Panc1 (cell line): ENCODE measurements around the gene PPP1R14C. TPM values are rescaled to one million over a fixed set of nuclear protein-coding genes. Genes with fewer than 3 reads are reported as not detected.

Source experiments
- ATAC-seq: fragments of 200-7000 bp; cut with Tn5 transposase; 2 replicates; pipeline ENCODE4 v1.9.1; 2020; ENCODE audit warnings: mild to moderate bottlenecking, moderate library complexity
- BruUV-seq: library from RNA; stranded (reverse); fragments of 400-500 nt; replicated peaks from 2 replicates; lab custom pipeline; 2021; lab: Mats Ljungman, UMichigan
- CTCF ChIA-PET: fragments of 300-600 bp; sonication (Branson Sonifier 250); formaldehyde crosslinking; loops from one replicate; lab custom pipeline; 2022; ENCODE audit warnings: antibody characterized with exemption; lab: Charles Lee
- POLR2A ChIA-PET: fragments of 300-600 bp; sonication (Branson Sonifier 250); formaldehyde crosslinking; loops from one replicate; lab custom pipeline; 2022; ENCODE audit warnings: antibody characterized with exemption; lab: Charles Lee
- DNase-seq: peaks from one replicate; pipeline ENCODE4 v3.0.0-alpha.2; 2010; ENCODE audit warnings: low read depth, low spot score
- H3K27ac ChIP-seq: 2 replicates; pipeline ENCODE4 v1.5.1; 2011; ENCODE audit warnings: mild to moderate bottlenecking, low read length, inconsistent platforms
- H3K27me3 ChIP-seq: fragments of 200-500 bp; sonication (Bioruptor generic); 2 replicates; pipeline ENCODE4 v1.6.0; 2014; ENCODE audit warnings: low read length, inconsistent platforms; ENCODE audit not compliant: control insufficient read depth, insufficient read depth
- H3K36me3 ChIP-seq: fragments of 200-500 bp; sonication (Bioruptor generic); 2 replicates; pipeline ENCODE4 v1.5.1; 2014; ENCODE audit warnings: inconsistent platforms, mild to moderate bottlenecking, low read length, moderate library complexity; ENCODE audit not compliant: control insufficient read depth, insufficient read depth
- H3K4me1 ChIP-seq: 2 replicates; pipeline ENCODE4 v1.5.1; 2011; ENCODE audit warnings: inconsistent platforms, mild to moderate bottlenecking, low read length, moderate library complexity; ENCODE audit not compliant: control insufficient read depth, insufficient read depth
- H3K4me3 ChIP-seq, 2 experiments: 2 replicates each; pipeline ENCODE4 v1.5.1; 2011 to 2012; ENCODE audit warnings: low read depth in 2 of 2, low read length in 2 of 2, mild to moderate bottlenecking in 2 of 2, inconsistent platforms in 1 of 2, moderate library complexity in 1 of 2
- H3K9me3 ChIP-seq: fragments of 200-500 bp; sonication (Bioruptor generic); 2 replicates; pipeline ENCODE4 v1.5.1; 2014; ENCODE audit warnings: low read depth, mild to moderate bottlenecking, inconsistent platforms, low read length, moderate library complexity; ENCODE audit not compliant: control insufficient read depth, insufficient read depth
- POLR2AphosphoS5 ChIP-seq: IDR thresholded peaks from 2 replicates; pipeline ENCODE4 v1.6.1; 2012; ENCODE audit warnings: mild to moderate bottlenecking, low read depth, low read length, moderate library complexity
- REST ChIP-seq, 2 experiments: IDR thresholded peaks; 2 replicates each; pipeline ENCODE4 v1.6.1; 2011 to 2012; ENCODE audit warnings: low read depth in 2 of 2, control low read depth in 1 of 2, low read length in 1 of 2, mild to moderate bottlenecking in 1 of 2, moderate library complexity in 1 of 2; ENCODE audit not compliant: insufficient read depth in 1 of 2
- SIN3A ChIP-seq: IDR thresholded peaks from 2 replicates; pipeline ENCODE4 v1.6.1; 2012; ENCODE audit warnings: low read depth, mild to moderate bottlenecking, low read length, moderate library complexity, borderline replicate concordance; ENCODE audit not compliant: insufficient read depth
- TCF7L2 ChIP-seq: IDR thresholded peaks from 2 replicates; pipeline ENCODE4 v1.6.1; 2011; ENCODE audit warnings: mild to moderate bottlenecking, low read depth, low read length, inconsistent platforms
- in situ Hi-C: cut with HindIII; loops from 2 replicates; pipeline ENCODE4 v1.10.0; 2016; ENCODE audit warnings: low sequenced_read_pairs, low pct_unique_long_range_greater_than_20kb
- intact Hi-C: fragments of 100-400 bp; cut with micrococcal nuclease; formaldehyde crosslinking; loops from one replicate; pipeline ENCODE4 v1.10.0; 2022; ENCODE audit not compliant: unreplicated experiment
- total RNA-seq: library from RNA; stranded (reverse); gene quantifications from one replicate; pipeline ENCODE4 v1.2.1, GENCODE V29; 2021; ENCODE audit not compliant: unreplicated experiment
- TF ChIP-seq, protein P1 (sequence below): fragments of 450-650 bp; IDR thresholded peaks from 2 replicates; pipeline ENCODE4 v1.5.1; 2017; ENCODE audit warnings: mild to moderate bottlenecking

PPP1R14C gene
- total RNA-seq, 1 experiment from 2014 or later, result not detected

DNA sequence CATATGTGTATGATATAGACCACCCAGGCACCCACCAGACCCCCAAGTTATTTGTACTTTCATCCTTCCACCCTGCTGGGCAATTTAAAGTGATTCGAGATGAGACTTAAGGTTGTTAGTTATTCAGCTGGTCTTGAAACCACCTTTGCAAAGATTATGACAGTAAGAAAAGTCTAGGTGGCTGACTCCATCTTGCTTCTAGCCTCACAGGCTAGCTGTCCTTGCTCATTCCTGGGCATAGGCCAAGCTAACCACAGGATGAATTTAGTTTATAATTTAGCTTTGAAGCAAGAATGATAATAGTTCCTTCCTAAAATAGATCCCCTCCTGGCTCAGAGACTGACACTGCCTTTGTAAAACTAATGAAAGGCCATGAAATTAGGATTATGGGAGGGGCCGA is 154.0 kb downstream of the PPP1R14C start:
- BruUV-seq, result no TSS peak
- POLR2A ChIA-PET, result no interaction called here
- intact Hi-C loops, result no loop called here

GRCh38 chr6:150297327-150298029 is 154.6 kb downstream of the PPP1R14C start:
- CTCF ChIA-PET, result no interaction called here
- peaks cover 11% of the 10 kb centered on the region for H3K9me3 ChIP-seq
- H3K4me1 ChIP-seq, result peaks cover 6% of the 10 kb centered on the region; the same call in 1 of the 2 replicates
- POLR2A ChIA-PET, result no interaction called here
- intact Hi-C loops, result no loop called here
- in situ Hi-C loops, result no loop called here
- ATAC-seq (no peak), DNase-seq (no peak)
- no peak overlapping the region for H3K27ac ChIP-seq
- no peaks in the 10 kb centered on the region for H3K36me3 ChIP-seq
- H3K27me3 ChIP-seq, result no peaks in the 10 kb centered on the region
- no peak overlapping the region for H3K4me3 ChIP-seq
- TF ChIP-seq, protein P1, sequence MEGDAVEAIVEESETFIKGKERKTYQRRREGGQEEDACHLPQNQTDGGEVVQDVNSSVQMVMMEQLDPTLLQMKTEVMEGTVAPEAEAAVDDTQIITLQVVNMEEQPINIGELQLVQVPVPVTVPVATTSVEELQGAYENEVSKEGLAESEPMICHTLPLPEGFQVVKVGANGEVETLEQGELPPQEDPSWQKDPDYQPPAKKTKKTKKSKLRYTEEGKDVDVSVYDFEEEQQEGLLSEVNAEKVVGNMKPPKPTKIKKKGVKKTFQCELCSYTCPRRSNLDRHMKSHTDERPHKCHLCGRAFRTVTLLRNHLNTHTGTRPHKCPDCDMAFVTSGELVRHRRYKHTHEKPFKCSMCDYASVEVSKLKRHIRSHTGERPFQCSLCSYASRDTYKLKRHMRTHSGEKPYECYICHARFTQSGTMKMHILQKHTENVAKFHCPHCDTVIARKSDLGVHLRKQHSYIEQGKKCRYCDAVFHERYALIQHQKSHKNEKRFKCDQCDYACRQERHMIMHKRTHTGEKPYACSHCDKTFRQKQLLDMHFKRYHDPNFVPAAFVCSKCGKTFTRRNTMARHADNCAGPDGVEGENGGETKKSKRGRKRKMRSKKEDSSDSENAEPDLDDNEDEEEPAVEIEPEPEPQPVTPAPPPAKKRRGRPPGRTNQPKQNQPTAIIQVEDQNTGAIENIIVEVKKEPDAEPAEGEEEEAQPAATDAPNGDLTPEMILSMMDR, result no peak
- no peak for TF ChIP-seq REST (IDR thresholded peaks at IDR 0.05; ENCODE audit: insufficient read depth in 1 of 2, low read depth in 2 of 2, low read length in 1 of 2)
- no peak for TF ChIP-seq TCF7L2
- no peak for TF ChIP-seq SIN3A
- no peak for TF ChIP-seq POLR2AphosphoS5
- BruUV-seq, result no TSS peak

More for the DNA sequence above, 154.0 kb downstream of the PPP1R14C start:
- CTCF ChIA-PET, result no interaction called here
- no peaks in the 10 kb centered on the region for H3K36me3 ChIP-seq
- H3K9me3 ChIP-seq, result peaks cover 11% of the 10 kb centered on the region
- in situ Hi-C loops, result no loop called here
- TF ChIP-seq POLR2AphosphoS5, result no peak
- TF ChIP-seq, protein P1, result no peak
- no peak for DNase-seq
- peaks cover 1% of the 10 kb centered on the region; the same call in 1 of the 2 replicates for H3K4me1 ChIP-seq
- no peak overlapping the region for H3K4me3 ChIP-seq
- no peak overlapping the region for H3K27ac ChIP-seq
- H3K27me3 ChIP-seq, result no peaks in the 10 kb centered on the region
- no peak for ATAC-seq
